ENCODE measurements around the gene IL1RAPL1.

DNA sequence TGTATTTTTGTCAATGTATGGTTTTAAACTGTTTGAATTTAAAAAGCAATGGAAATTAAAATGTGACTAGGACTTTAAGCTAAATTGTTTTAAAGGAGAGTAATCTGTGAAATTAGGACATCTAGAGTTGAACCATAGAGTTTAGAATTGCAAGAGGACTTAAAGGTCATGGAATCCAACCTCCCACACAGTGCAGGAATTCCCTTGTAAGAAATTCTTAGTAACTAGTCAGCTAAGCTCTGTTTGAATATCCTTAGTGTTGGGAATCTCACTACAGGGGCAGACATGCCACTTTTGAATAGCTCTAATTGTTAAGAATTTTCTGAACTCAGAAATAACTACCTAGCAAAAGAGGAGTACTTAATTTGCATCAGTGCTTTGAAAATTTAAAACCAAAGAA lies 292.9 kb downstream of the IL1RAPL1 start:
- TF ChIP-seq RAD21 (conservative IDR thresholded peaks at IDR 0.05) = no peak
- TF ChIP-seq, protein P1, sequence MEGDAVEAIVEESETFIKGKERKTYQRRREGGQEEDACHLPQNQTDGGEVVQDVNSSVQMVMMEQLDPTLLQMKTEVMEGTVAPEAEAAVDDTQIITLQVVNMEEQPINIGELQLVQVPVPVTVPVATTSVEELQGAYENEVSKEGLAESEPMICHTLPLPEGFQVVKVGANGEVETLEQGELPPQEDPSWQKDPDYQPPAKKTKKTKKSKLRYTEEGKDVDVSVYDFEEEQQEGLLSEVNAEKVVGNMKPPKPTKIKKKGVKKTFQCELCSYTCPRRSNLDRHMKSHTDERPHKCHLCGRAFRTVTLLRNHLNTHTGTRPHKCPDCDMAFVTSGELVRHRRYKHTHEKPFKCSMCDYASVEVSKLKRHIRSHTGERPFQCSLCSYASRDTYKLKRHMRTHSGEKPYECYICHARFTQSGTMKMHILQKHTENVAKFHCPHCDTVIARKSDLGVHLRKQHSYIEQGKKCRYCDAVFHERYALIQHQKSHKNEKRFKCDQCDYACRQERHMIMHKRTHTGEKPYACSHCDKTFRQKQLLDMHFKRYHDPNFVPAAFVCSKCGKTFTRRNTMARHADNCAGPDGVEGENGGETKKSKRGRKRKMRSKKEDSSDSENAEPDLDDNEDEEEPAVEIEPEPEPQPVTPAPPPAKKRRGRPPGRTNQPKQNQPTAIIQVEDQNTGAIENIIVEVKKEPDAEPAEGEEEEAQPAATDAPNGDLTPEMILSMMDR (IDR thresholded peaks at IDR 0.05; ENCODE audit: poor library complexity, severe bottlenecking) = no peak
- TF ChIP-seq, protein P2, sequence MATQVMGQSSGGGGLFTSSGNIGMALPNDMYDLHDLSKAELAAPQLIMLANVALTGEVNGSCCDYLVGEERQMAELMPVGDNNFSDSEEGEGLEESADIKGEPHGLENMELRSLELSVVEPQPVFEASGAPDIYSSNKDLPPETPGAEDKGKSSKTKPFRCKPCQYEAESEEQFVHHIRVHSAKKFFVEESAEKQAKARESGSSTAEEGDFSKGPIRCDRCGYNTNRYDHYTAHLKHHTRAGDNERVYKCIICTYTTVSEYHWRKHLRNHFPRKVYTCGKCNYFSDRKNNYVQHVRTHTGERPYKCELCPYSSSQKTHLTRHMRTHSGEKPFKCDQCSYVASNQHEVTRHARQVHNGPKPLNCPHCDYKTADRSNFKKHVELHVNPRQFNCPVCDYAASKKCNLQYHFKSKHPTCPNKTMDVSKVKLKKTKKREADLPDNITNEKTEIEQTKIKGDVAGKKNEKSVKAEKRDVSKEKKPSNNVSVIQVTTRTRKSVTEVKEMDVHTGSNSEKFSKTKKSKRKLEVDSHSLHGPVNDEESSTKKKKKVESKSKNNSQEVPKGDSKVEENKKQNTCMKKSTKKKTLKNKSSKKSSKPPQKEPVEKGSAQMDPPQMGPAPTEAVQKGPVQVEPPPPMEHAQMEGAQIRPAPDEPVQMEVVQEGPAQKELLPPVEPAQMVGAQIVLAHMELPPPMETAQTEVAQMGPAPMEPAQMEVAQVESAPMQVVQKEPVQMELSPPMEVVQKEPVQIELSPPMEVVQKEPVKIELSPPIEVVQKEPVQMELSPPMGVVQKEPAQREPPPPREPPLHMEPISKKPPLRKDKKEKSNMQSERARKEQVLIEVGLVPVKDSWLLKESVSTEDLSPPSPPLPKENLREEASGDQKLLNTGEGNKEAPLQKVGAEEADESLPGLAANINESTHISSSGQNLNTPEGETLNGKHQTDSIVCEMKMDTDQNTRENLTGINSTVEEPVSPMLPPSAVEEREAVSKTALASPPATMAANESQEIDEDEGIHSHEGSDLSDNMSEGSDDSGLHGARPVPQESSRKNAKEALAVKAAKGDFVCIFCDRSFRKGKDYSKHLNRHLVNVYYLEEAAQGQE (IDR thresholded peaks at IDR 0.05; ENCODE audit: borderline replicate concordance) = no peak
- TF ChIP-seq EP300 (conservative IDR thresholded peaks at IDR 0.05; ENCODE audit: poor library complexity, severe bottlenecking) = no peak
- TF ChIP-seq TAF1 (IDR thresholded peaks at IDR 0.05; ENCODE audit: low read depth) = no peak
- TF ChIP-seq POLR2AphosphoS5 (IDR thresholded peaks at IDR 0.05) = no peak
